LHCN-M2 (cell line): ENCODE data around the gene DLX5. TPM values are rescaled to one million over a fixed set of nuclear protein-coding genes. Genes with fewer than 3 reads are reported as not detected.

Experiments
- DNase-seq: peaks from one replicate; pipeline ENCODE4 v3.0.0-alpha.2; 2012; ENCODE audit warnings: low read depth
- total RNA-seq: library from RNA; depleted of rRNA; stranded (reverse); fragments of >200 nt; gene quantifications from 2 replicates; pipeline ENCODE4 v1.2.3, GENCODE V29; 2014

DLX5 gene
- total RNA-seq, 1 experiment from 2014 or later, result not detected

DNA sequence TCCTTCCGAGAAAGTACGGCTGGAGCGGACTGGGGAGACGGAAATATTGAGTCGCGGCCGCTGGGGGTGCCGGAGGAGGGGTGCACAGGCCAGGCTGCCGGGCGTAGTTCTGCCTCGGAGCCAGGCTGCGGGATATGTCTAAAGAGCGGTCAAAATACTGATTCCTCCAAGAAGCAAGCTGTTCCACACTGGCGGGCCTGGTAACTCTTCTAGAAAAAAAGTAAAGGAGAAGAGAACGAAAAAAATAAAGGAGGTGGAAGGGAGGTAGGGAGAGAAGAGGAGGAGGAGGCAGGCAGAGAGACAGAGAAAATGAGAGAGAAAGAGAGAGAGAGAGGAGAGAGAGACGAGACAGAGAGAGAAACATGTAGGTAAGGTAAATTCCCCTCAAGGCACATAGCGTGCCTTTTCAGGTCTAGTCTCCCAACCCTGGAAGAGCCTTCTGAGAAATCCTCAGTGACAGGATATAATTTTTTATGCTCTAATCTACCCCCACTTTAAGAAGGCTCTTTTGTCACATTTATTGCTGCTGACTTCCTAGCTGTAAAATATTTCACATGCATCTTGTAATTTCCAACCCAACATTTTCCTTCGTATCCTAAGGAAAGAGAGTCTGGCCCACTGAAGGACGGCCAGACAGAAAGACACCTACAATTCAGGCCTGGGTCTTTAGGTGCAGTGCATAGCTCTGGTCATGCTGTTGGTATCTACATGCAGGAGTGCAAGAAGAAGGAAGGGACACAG is 5.7 kb downstream of the DLX5 start:
- DNase-seq, result no peak

DNA sequence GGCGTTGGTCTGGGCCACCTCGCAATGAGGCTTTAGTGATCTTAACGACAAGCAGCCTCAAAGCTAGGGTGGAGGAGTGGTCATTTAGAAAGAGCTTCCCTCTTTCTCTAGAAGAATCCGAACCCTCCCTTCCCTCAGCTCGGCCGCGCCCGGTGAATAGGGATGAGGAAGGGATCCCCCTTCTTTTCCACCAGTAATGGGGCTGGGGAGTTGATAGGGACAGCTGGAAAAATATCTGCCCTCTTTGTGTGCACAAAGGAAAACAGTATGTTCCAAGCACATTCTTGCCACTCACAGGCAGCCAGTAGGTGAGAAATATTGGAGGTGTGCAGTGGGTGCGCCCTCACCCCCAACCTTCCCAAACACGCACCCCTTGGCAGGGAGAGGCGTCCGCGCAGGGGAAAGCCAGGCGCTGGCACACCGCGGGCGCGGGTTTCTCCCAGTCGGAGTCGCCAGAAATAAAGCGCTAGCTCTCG is 6.5 kb downstream of the DLX5 start:
- no peak for DNase-seq

- no peak for DNase-seq
Measured at GRCh38 chr7:97017192-97018125, 7.2 kb downstream of the DLX5 start.

- no peak for DNase-seq
Measured at GRCh38 chr7:97016381-97017191, 8.0 kb downstream of the DLX5 start.

GRCh38 chr7:97015756-97016380 is 8.8 kb downstream of the DLX5 start:
- no peak for DNase-seq

- DNase-seq, result no peak
Measured at GRCh38 chr7:97015279-97015678, 9.4 kb downstream of the DLX5 start.

DNA sequence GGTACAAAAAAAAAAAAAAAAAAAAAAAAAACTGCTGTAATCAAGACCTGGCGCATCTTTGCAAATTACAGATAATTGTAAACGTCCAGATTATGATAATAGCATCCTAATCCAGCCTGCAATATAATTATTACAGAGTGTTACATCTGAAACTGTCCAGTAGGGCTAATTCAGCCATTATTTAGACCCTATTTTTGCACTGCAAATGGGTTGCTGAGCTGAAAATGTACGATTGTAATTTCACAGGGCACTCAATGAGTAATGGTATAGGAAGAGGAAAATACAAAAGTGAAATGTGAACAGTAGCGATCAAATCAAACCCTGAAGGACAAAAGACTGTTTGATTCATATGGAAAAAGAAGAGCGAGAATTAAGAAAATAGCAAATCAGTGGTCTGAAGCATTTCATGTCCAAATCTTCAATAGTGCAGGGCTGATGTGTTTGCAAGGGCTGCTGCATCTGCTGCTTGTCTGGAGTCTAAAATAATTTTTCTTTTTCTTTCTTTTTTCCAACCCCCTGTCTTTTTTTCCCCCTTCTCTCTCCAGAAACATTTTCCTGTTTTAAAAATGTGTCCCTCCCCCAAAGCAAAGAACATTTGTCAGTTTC is 10.4 kb downstream of the DLX5 start:
- DNase-seq, result no peak

GRCh38 chr7:97013845-97014134 is 10.8 kb downstream of the DLX5 start:
- DNase-seq, result no peak

GRCh38 chr7:97013134-97013844 is 11.3 kb downstream of the DLX5 start:
- no peak for DNase-seq

DNA sequence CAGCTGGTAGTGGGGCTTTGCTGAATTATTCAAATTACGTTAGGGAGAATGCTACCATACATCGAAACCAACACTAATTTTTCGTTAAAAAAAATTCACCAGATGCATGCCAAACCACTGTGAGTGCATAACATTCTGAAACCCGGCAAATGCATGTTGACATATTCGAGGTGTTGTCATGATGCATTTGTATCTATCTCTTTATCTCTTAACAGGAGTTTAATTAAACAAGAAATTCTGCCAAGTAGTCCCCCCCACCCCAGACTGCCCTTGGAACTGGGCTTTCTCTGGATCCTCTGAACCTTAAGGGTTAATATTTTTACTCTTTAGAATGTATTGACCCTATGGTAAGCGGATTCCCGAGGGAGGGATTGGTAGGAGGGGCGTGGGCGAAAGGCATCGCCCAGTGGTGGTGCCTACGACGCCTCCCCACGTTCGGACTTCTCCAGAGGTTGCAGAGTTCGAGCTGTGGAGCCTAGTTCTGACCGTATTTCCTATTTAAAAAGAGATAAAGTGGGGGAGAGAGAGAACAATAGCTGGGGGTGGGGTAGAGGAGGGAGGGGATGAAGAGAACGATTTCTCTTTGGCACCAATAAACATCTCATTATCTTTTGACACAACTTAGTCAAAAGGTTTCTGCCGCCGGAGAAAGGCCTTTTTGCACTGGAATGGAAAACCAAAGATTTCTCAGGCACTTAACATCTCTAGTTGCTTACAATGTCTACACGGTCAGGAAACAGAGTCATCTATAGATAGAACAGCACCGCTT is 12.1 kb downstream of the DLX5 start:
- DNase-seq, result no peak

GRCh38 chr7:97011536-97012364 is 12.9 kb downstream of the DLX5 start:
- no peak for DNase-seq

- DNase-seq, result no peak
Measured at GRCh38 chr7:97011104-97011503, 13.5 kb downstream of the DLX5 start.

- no peak for DNase-seq
Measured at GRCh38 chr7:97009753-97010732, 14.6 kb downstream of the DLX5 start.

- DNase-seq, result no peak
Measured at GRCh38 chr7:97008275-97008917, 16.2 kb downstream of the DLX5 start.

DNA sequence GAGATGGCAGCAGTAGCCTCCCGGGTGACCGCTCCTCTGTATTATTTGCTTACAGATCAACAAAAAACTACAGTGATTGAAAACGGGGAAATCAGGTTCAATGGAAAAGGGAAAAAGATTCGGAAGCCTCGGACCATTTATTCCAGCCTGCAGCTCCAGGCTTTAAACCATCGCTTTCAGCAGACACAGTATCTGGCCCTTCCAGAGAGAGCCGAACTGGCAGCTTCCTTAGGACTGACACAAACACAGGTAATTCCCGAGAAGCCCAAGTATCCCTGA is 17.1 kb downstream of the DLX5 start:
- no peak for DNase-seq

DNA sequence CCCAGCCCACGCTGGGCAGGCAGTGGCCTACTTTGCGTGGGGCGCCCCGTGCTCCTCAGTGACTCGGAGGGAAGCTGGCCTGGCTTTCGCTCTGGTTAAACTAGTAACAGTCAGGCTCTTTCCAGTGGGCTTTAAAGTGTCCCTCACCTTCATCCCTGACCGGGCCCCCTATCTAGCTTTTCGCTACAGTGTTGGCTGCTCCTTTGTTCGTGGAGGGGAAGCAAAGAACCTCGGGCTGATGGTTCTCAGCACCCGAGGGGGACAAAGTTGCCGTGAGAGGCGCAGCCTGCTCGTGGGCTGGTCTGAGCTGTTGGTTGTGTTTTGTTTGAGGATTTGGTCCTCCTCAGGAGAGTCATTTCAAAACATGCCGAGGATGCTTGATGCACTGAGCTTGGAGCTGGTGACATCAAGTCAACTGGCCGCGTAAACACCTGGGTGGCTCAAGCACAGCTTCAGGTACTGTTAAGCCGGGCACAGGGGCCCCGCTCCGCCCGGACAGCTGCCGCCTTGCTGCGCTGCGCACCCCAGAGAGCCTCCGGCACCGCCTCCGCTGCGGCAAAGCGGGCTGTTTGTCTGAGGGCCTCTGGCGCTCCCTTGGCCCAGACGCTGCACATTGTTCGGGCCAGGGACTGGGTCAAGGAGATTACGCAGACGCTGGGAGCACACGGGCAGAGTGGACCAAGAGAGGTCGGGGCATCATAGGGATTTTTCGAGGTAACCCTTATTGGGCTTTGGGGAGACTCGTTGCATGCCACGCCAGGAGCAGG is 17.6 kb downstream of the DLX5 start:
- DNase-seq, result no peak
